GM19463 (cell line): ENCODE measurements around the gene TDRD1.
A peak's percentile ranks its signal among the peaks of the same experiment; 100 is the strongest.

Experiments used
- ATAC-seq: cut with Tn5 transposase; IDR thresholded peaks from one replicate; pipeline ENCODE4 v1.9.1; 2021; ENCODE audit warnings: mild to moderate bottlenecking, moderate library complexity; ENCODE audit not compliant: unreplicated experiment

The TDRD1 gene

GRCh38 chr10:114175667-114176066 lies 3.5 kb upstream of the TDRD1 start:
- ATAC-seq, result no peak

- ATAC-seq, result no peak
Observed at GRCh38 chr10:114176511-114176910, 2.6 kb upstream of the TDRD1 start.

GRCh38 chr10:114179747-114180146 lies 594 bp downstream of the TDRD1 start:
- no peak for ATAC-seq

- ATAC-seq, result no peak
Observed at GRCh38 chr10:114180937-114181336, 1.8 kb downstream of the TDRD1 start.

- ATAC-seq, result no peak
Observed at GRCh38 chr10:114181971-114182370, 2.8 kb downstream of the TDRD1 start.

- no peak for ATAC-seq
Observed at GRCh38 chr10:114183563-114183962, 4.4 kb downstream of the TDRD1 start.

GRCh38 chr10:114184276-114184675 lies 5.1 kb downstream of the TDRD1 start:
- ATAC-seq, result no peak

GRCh38 chr10:114188001-114188400 lies 8.8 kb downstream of the TDRD1 start:
- ATAC-seq, result peak; percentile 61

GRCh38 chr10:114188900-114189299 lies 9.7 kb downstream of the TDRD1 start:
- ATAC-seq, result no peak

GRCh38 chr10:114189700-114190099 lies 10.5 kb downstream of the TDRD1 start:
- no peak for ATAC-seq

- peak; percentile 90 for ATAC-seq
Observed at GRCh38 chr10:114195079-114195478, 15.9 kb downstream of the TDRD1 start.

- no peak for ATAC-seq
Observed at GRCh38 chr10:114199239-114199638, 20.1 kb downstream of the TDRD1 start.

GRCh38 chr10:114202812-114203211 lies 23.7 kb downstream of the TDRD1 start:
- ATAC-seq, result no peak

- no peak for ATAC-seq
Observed at GRCh38 chr10:114206902-114207301, 27.7 kb downstream of the TDRD1 start.

- ATAC-seq, result no peak
Observed at GRCh38 chr10:114207349-114207748, 28.2 kb downstream of the TDRD1 start.

GRCh38 chr10:114208351-114208750 lies 29.2 kb downstream of the TDRD1 start:
- ATAC-seq, result no peak

- no peak for ATAC-seq
Observed at GRCh38 chr10:114212153-114212552, 33.0 kb downstream of the TDRD1 start.

- ATAC-seq, result no peak
Observed at GRCh38 chr10:114215033-114215432, 35.9 kb downstream of the TDRD1 start.

- ATAC-seq, result no peak
Observed at GRCh38 chr10:114220281-114220680, 41.1 kb downstream of the TDRD1 start.

- no peak for ATAC-seq
Observed at GRCh38 chr10:114221235-114221634, 42.1 kb downstream of the TDRD1 start.

- no peak for ATAC-seq
Observed at GRCh38 chr10:114223066-114223465, 43.9 kb downstream of the TDRD1 start.

GRCh38 chr10:114228156-114228555 lies 49.0 kb downstream of the TDRD1 start:
- ATAC-seq, result no peak

- no peak for ATAC-seq
Observed at GRCh38 chr10:114232561-114233176, 53.5 kb downstream of the TDRD1 start.
